ENCODE data around the gene GNS. TPM values are rescaled to one million over a fixed set of nuclear protein-coding genes. Genes with fewer than 3 reads are reported as not detected.
"Not testable (repeated sequence)": the region's sequence is repeated elsewhere in the genome, so short reads cannot be mapped to it uniquely, and the experiment has no call there.

GNS gene
- total RNA-seq, 1 donor from 2014 or later = 103 TPM

GRCh38 chr12:64779354-64779974 is 20.3 kb upstream of the GNS start:
- no peak for DNase-seq

GRCh38 chr12:64775147-64775736 is 16.0 kb upstream of the GNS start:
- DNase-seq = not testable (repeated sequence)

GRCh38 chr12:64773386-64773785 is 14.2 kb upstream of the GNS start:
- no peak for DNase-seq

- no peak for DNase-seq
Observed at GRCh38 chr12:64767495-64767894, 8.3 kb upstream of the GNS start.

GRCh38 chr12:64760808-64761573 is 1.8 kb upstream of the GNS start:
- DNase-seq = no peak

- DNase-seq = no peak
Observed at GRCh38 chr12:64757771-64758170, 1.4 kb downstream of the GNS start.

- no peak for DNase-seq
Observed at GRCh38 chr12:64756376-64756775, 2.8 kb downstream of the GNS start.

GRCh38 chr12:64753427-64753826 is 5.8 kb downstream of the GNS start:
- no peak for DNase-seq

GRCh38 chr12:64752833-64753238 is 6.4 kb downstream of the GNS start:
- DNase-seq = no peak

GRCh38 chr12:64752032-64752431 is 7.2 kb downstream of the GNS start:
- DNase-seq = no peak

- DNase-seq = no peak
Observed at GRCh38 chr12:64749461-64750200, 9.6 kb downstream of the GNS start.

GRCh38 chr12:64747695-64748094 is 11.5 kb downstream of the GNS start:
- no peak for DNase-seq

- DNase-seq = no peak
Observed at GRCh38 chr12:64746663-64747062, 12.5 kb downstream of the GNS start.

- DNase-seq = no peak
Observed at GRCh38 chr12:64745980-64746379, 13.2 kb downstream of the GNS start.

GRCh38 chr12:64745259-64745807 is 13.9 kb downstream of the GNS start:
- DNase-seq = no peak

GRCh38 chr12:64744422-64745258 is 14.6 kb downstream of the GNS start:
- DNase-seq = no peak

GRCh38 chr12:64743206-64743605 is 16.0 kb downstream of the GNS start:
- DNase-seq = no peak

- no peak for DNase-seq
Observed at GRCh38 chr12:64742416-64742815, 16.8 kb downstream of the GNS start.

GRCh38 chr12:64740646-64741045 is 18.6 kb downstream of the GNS start:
- DNase-seq = no peak

GRCh38 chr12:64739778-64740177 is 19.4 kb downstream of the GNS start:
- no peak for DNase-seq

GRCh38 chr12:64737539-64737938 is 21.7 kb downstream of the GNS start:
- no peak for DNase-seq

GRCh38 chr12:64736771-64737170 is 22.4 kb downstream of the GNS start:
- no peak for DNase-seq

All from tongue (tissue), 2 donors.